Measurements from ENCODE around the gene C1orf167. TPM values are rescaled to one million over a fixed set of nuclear protein-coding genes. Genes with fewer than 3 reads are reported as not detected.
"Not testable (repeated sequence)": the region's sequence is repeated elsewhere in the genome, so short reads cannot be mapped to it uniquely, and the experiment has no call there.

The C1orf167 gene
- total RNA-seq, 1 donor from 2014 or later: 1.3 TPM

GRCh38 chr1:11800391-11800755 lies 38.4 kb downstream of the C1orf167 start:
- no peak for DNase-seq

DNA sequence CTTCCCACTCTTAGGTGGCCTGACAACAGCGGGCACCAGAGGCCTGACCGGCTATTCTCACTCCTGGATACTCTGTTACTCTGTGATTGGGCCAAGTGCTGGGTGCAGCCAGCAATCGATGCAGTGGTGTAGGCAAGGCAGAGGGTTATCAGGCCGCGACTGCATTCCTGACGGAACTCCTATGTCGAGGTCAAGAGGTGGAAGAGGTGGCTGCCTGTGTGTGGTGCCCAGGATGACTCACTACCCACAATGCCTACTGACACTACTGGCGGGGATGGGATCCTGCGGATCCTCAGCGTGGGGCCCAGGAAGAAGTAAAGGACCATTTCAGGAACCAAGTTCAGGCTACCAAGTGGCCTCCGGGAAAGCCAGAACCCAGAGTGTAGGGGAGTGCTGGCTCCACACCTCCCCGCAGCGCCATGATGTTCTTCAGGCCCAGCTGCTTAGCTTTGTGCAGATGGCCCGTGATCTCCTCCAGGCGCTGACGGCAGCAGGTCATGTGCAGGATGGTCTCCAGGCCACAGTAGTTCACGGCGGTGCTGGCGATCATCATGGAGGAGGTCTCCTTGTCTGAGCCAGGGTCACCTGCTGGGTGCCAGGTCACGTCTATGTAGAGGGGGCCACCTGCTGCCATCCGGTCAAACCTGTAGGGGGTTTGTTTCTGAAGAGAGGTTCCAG lies 38.9 kb downstream of the C1orf167 start:
- no peak for DNase-seq

DNA sequence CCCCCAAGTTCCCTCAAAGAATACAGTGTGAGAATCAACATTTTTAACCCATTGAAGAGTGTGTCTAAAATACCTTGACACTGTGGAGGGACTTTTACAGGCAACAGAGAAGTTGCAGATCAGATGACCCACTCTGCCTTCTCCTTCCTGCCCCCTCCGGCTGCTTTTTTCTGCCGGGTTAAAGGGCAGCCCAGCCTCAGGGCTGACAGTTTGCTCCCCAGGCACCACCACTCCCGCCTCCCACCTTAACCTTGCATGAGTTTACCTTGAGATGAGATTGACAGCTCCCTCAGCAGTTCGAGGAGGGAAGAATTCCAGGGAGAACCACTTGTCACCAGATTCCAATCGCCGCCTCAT lies 40.6 kb downstream of the C1orf167 start:
- peak; percentile 37 for DNase-seq

DNA sequence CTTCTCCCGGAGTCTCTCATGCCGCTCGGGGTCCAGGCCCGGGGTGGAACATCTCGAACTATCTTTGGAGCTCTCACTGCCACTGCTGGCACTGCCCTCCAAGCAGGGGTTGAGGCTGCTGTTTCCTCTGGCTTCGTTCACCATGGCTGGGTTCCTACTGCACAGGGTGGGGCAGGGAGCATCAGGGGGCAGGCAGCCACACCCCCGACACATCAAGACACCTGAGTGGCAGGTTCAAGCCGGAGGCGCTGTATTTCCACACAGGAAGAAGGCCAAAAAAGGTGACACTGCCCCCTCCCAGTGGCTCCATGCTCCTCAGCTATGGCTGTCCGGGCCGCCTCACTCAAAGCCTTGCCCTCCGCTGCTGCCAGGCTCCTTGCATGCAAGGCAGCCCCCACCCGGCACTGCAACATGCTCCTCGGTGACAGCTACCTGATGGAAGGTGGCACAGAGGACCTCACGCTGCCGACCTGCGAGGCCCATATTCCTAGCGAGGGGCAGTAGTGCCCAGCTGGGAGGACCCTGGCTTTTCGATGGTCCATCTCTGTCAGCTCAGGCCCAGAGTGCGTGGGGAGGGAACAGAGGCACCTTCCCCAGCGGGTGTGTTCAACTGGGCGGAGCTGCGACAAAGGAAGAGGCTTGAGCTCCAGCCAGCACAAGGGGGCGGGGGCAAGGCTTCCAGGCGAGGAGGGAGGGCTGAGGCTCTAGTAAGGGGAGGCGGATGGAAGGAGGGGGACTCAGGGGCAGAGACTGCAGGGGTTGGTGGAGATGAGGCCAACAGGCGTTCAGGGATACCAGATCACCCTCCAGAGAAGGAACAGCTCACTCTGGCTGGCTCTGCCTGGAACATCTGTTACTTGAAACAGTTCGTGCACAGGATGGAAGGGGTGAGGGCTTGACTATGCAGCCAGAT lies 41.2 kb downstream of the C1orf167 start:
- DNase-seq: peak; percentile 98

DNA sequence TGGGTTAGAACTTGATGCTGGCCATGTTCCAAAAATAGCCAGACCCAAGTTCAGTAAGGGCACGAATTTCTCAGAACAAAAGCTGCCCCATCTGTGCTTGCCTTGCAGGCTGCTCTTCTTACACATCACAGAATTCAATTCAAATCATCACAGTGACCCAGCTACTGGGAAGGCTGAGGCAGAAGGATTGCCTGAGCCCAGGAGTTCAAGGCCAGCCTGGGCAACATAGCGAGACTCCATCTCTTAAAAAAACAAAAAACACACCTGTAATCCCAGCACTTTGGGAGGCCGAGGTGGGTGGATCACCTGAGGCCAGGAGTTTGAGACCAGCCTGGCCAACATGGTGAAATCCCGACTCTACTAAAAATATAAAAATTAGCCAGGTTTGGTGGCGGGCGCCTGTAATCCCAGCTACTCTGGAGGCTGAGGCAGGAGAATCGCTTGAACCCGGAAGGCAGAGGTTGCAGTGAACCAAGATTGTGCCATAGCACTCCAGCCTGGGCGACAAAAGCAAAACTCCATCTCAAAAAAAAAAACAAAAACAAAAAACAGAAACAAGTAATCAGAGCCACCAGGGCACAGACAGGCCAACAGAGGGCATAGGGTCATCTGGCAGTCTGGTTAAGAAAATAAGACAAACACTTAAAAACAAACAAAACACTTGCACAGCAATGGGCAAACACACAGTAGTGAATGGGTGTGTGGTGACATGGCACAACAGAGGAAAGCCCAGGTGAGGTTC lies 42.1 kb downstream of the C1orf167 start:
- DNase-seq: not testable (repeated sequence)

- DNase-seq: peak; percentile 68
Observed at GRCh38 chr1:11804666-11805421, 42.9 kb downstream of the C1orf167 start.

DNA sequence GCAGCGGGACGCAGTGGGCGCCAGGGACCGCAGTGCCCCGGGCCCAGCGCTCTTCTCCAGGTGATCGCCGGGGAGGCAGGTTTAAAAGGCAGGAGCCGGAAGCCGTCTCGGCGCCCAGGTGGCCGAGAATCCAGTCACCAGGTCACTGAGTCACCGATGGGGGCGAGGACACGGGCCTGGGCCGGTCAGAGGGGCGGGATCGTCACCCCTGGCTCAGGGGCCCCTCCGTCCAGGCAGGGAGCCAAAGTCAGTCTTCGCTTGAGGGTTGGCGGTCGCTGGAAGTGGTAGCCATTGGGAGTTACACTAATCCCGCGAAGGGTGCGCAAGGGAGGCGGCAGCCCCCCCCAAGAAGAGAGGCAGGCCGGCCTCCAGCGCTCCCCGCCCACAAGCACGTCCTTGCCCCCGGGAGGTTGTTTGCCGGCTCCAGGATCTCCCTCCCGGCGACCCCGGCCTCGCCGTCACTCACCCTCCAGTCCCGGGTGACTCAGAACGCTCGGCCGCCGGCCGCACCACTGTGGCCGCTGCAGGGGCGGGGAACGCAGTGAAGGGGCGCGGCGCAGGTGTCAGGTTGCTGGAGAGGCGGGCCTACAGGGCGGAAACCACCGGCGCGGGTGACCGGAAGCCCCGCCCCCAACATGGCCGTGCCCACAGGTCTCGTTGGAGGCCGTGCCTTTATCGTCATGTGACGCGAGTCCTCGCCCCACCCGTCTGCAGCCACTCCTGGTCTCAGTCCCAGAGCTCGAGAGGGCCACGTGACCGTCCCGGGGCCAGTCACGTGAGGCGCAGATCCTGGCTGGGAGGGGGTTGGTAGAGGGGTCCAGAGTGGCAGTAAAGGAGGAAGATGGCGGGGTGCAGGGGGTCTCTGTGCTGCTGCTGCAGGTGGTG lies 43.7 kb downstream of the C1orf167 start, which contains the start of the genes CLCN6 and MTHFR:
CLCN6 (plus strand) TSS at position 770 of the 885 bp plus-strand sequence; CDS start at position 842, 72 bp downstream.
MTHFR (minus strand) TSS at position 543 of the 885 bp plus-strand sequence. CDS start 2,848 bp downstream, outside the sequence.
- peak; percentile 100 for DNase-seq

GRCh38 chr1:11806307-11806936 lies 44.4 kb downstream of the C1orf167 start:
- DNase-seq: no peak

- no peak for DNase-seq
Observed at GRCh38 chr1:11807133-11807532, 45.1 kb downstream of the C1orf167 start.

DNA sequence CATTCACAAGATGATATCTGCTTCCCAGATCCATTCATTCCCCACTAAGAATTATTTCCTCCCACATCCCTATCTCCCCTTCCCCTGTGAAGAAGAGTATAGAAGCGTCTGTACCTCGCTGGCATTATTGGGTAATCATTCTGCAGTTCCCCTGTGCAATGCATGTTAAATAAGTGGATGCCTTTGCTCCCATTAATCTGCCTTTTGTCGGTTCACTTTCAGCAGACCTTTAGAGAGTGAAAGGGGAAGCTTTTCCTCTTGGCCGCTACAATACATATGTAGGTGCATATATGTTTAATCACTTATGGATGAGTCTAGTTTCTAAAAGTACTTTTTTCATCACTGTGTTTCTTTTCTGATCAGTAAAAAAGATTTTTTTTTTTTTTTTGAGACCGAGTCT lies 51.0 kb downstream of the C1orf167 start:
- DNase-seq: no peak

DNA sequence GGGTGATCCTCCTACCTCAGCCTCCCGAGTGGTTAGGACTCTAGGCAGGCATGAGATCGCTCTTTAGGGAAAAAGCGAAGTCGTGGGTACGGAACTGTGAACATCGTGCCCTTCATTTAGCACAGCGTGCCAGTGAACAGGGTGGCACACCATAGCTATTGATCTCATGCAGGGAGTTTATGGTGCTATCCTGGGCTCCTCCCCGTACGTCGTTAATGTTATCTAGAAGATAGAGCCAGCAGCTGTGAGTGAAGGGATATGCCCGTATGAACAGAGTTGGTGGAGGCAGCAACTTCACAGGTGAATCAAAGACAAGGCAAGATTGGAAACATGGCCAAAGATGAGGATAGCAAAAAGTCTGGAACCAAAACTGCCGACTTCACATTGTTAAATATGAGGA lies 55.2 kb downstream of the C1orf167 start:
- no peak for DNase-seq

GRCh38 chr1:11822091-11822490 lies 60.1 kb downstream of the C1orf167 start:
- no peak for DNase-seq

- DNase-seq: no peak
Observed at GRCh38 chr1:11823366-11824137, 61.6 kb downstream of the C1orf167 start.

DNA sequence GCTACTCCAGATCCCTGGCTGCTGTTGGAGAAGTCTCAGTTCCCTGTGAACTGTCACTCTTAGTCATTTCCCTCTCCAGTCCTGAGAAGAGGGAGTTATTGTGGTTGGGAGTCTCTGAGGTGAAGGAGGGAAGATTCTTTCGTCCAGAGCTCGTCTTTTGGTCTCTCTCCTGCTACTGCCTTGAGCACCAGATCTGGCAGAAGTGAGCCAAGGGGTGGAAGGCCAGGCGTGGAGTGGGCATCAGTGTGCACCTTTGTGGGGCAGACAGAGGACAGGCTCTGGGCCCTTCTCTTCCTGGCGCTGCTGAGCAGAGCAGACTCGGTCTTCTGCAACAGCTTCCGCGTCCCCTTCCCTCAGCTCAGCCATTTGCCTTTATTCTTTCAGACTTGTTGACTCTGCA lies 63.1 kb downstream of the C1orf167 start:
- no peak for DNase-seq

- DNase-seq: no peak
Observed at GRCh38 chr1:11826946-11827345, 65.0 kb downstream of the C1orf167 start.

DNA sequence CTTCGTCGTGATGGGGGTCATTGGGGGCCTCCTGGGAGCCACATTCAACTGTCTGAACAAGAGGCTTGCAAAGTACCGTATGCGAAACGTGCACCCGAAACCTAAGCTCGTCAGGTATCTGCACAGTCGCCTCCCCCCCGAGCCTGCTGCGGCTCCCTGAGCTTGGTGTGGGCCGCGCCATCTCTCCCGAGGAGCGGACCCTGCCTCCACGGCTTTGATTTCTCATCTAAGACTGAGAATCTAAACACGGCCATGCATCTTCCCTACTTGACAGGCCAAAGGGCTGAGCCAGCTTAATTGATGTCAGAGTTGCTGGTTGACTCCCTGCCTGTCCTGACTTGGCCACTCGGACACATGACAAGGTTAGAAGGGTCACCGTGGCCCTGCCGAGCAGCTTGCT lies 66.5 kb downstream of the C1orf167 start:
- DNase-seq: no peak

- DNase-seq: no peak
Observed at GRCh38 chr1:11831945-11832725, 70.1 kb downstream of the C1orf167 start.

DNA sequence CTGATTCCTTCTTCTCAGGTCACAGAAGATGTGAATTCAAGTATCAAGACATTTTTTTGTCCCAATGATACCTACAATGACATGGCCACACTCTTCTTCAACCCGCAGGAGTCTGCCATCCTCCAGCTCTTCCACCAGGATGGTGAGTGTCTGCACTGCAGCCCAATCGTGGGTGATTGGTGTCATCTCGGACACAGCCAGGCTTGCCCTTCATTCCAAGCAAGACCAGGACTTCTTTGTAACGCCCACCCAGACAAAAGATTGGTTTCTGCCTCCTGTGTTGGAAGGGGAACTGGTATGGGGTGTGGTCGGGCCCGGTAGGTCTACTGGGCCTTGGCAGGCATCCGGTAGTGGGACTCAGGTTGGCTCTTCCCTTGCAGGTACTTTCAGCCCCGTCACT lies 71.5 kb downstream of the C1orf167 start:
- no peak for DNase-seq

DNA sequence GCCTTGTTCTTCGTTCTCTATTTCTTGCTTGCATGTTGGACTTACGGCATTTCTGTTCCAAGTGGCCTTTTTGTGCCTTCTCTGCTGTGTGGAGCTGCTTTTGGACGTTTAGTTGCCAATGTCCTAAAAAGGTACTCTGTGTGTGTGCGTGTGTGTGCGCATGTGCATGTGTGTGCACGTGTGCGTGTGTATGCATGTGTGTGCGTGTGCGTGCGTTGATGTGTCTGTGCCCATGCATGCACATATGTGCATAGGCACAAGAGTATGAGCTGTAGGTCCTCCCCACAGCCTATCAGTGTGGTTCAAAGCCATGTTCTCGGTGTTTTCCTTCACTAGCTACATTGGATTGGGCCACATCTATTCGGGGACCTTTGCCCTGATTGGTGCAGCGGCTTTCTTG lies 71.9 kb downstream of the C1orf167 start:
- no peak for DNase-seq
